ENCODE data around the gene DIMT1.

The DIMT1 gene

GRCh38 chr5:62371409-62371808, 32.3 kb downstream of the DIMT1 start:
- in situ Hi-C loops (cut with HindIII; ENCODE audit: low sequenced_read_pairs), result no loop called here

DNA sequence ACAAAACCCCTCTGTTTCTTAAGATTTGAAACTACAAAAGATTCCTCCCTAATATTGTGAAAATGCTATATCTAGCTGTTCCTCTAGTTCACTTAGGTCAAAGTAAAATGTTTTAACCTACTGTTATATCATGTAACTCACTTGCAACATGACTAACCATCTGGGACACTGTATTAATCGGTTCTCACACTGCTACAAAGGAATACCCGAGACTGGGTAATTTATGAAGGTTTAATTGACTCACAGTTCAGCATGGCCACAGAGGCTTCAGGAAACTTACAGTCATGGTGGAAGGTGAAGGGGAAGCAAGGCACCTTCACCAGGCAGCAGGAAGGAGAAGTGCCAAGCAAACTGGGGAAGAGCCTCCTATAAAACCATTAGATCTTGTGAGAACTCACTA, 34.7 kb downstream of the DIMT1 start:
- in situ Hi-C loops (cut with HindIII; ENCODE audit: low sequenced_read_pairs), result no loop called here

GRCh38 chr5:62362701-62363100, 41.0 kb downstream of the DIMT1 start:
- in situ Hi-C loops (cut with HindIII; ENCODE audit: low sequenced_read_pairs), result no loop called here

DNA sequence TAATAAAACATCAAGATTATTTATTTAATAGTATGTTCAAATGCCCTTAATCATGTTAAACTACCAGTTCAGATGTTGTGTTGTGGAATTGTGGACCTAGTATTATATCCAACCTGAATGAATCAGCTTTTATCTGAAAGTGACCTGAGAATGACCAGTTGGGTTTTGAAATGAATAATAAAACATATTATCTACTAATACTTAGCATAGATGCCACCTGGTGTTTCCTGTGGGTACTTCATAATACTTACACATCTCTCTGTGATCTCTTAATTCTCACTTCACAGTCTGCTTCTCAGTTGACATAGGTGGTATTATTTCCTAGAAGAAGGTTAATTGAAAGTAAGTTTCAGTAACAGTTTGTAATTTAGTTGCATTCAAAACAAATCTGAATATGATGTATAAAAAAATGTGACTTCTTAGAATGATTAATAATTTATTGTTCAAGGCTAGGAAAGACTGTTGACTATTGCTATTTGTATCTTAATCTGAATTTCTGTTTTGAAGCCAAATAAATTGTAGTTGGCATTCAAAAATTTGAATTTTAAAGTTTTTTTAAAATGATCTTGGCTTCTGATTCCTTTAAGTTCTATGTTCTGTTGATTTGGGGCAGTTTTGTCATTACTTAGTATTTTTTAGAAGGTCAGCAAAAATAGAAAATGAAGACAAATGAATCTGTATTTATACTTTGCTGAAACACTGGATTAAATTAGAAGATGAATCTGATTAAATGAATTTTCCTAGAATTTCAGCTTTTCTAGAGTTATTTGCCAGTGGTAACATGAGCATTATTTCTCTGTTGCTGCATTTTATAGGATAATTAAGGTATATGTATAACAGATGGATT, 49.5 kb downstream of the DIMT1 start:
- in situ Hi-C loops (cut with HindIII; ENCODE audit: low sequenced_read_pairs), result no loop called here

DNA sequence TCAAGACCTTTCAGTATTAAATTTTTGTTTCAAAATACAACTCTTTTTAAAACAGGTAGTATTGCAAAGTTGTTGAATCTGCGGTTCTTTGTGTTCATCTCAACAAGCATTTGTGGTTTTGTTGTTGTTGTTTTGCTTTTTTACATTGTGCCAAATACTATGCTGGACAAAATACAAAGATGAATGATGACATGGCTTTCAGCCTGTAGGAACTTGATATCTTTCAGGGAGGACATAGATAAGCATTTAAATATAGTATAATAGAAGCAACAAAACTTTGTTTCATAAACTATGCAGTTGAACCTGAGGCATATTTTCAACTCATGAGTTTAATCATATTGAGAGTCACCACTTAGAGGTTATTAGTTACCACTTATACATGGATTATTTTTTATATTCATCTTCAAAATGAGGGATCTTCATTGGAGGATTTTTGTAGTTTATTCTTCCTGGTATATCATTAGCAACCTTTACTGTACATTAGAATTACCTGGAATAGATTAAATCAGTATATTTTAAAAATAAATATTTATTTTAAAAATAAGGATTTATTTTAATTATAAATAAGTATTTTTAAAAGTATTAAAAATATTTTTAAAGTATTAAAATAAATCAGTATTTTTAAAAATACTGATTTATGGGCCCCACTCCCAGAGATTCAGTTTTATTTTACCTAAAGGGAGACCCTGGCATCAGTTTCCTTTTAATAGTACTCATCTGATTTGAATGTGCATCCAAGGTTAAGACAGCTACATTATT, 54.8 kb downstream of the DIMT1 start:
- in situ Hi-C loops (cut with HindIII; ENCODE audit: low sequenced_read_pairs), result no loop called here

DNA sequence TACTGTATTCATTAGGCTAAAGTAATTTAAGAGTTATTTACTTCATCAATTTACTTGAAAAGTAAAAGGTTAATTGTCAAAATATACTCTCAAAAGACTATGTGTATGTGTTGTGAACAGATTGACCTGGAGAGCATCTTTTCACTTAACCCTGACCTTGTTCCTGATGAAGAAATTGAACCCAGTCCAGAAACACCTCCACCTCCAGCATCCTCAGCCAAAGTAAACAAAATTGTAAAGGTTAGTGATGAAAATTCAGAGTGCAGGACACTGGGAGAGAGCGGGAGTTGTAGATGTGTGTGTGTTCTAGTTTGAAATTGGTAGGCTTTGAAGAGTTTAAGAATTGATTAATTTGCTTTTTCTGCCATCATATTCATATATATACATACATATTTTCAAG, 55.8 kb downstream of the DIMT1 start:
- in situ Hi-C loops (cut with HindIII; ENCODE audit: low sequenced_read_pairs), result no loop called here

- in situ Hi-C loops (cut with HindIII; ENCODE audit: low sequenced_read_pairs), result no loop called here
Measured at GRCh38 chr5:62346748-62347147, 57.0 kb downstream of the DIMT1 start.

GRCh38 chr5:62343428-62343827, 60.3 kb downstream of the DIMT1 start:
- in situ Hi-C loops (cut with HindIII; ENCODE audit: low sequenced_read_pairs), result no loop called here

- in situ Hi-C loops (cut with HindIII; ENCODE audit: low sequenced_read_pairs), result no loop called here
Measured at GRCh38 chr5:62342476-62342837, 61.2 kb downstream of the DIMT1 start.

DNA sequence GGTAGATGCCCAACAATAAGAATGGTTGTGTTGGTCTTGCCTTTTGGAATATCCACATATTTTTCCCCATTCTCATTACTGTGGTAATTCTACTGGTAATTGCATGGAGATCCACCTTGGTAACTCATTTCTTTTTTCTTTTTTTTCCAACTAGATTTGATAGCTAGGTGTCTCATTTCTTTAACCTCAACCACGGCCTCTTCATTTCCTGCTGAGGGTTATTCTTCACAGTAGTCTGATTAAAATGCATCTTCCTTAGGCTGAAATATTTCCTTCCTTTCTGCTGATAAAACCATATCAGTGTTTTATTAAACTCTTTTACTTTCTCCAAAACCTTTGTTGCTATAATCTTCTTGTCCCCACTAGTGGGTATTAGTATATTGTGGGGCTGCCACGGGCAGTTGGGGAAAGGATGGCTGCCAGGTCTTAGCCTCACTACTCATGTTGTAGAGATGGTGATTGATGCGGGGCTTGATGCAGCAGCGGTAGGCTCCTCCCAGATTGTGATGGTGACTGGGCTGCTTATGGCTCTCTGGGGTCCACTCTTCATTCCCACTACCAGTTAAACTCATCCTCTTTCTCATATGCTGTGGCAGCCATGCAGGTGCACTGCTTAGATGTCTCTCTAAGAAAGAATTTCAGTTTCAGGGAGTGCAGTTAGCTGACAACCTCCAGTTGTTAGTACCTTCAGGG, 61.8 kb downstream of the DIMT1 start:
- in situ Hi-C loops (cut with HindIII; ENCODE audit: low sequenced_read_pairs), result no loop called here

DNA sequence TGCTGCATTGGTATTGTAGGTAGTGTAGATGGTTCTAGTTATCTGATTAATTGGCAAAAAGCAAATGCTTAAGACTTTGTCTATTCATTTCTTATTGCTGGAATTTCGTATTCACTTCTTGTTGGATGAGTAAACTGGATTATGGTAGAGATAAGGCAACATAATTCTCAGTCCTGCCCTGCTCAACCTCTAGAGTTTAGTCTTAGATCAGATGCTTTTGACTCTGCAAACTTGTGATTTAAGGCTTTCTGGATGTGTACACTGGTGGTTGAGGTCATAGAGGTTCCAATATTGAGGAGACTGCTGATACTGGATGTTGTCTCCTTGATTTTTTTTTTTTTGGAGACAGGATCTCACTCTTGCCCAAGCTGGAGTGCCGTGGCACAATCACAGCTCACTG, 62.7 kb downstream of the DIMT1 start:
- in situ Hi-C loops (cut with HindIII; ENCODE audit: low sequenced_read_pairs), result no loop called here

- in situ Hi-C loops (cut with HindIII; ENCODE audit: low sequenced_read_pairs), result no loop called here
Measured at GRCh38 chr5:62340392-62340791, 63.3 kb downstream of the DIMT1 start.
